HCT116 (cell line): Measurements from ENCODE around the gene KASH5. TPM values are rescaled to one million over a fixed set of nuclear protein-coding genes. Genes with fewer than 3 reads are reported as not detected.

Experiments
- ATAC-seq: fragments of 200-7000 bp; cut with Tn5 transposase; 2 replicates; pipeline ENCODE4 v1.9.1; 2020; ENCODE audit warnings: mild to moderate bottlenecking, moderate library complexity
- BruUV-seq: library from RNA; stranded (reverse); fragments of 400-500 nt; replicated peaks from 2 replicates; lab custom pipeline; 2021; lab: Mats Ljungman, UMichigan
- CTCF ChIA-PET: fragments of 300-600 bp; sonication (Branson Sonifier 250); formaldehyde crosslinking; loops from one replicate; lab custom pipeline; 2021; ENCODE audit warnings: antibody characterized with exemption; lab: Charles Lee
- POLR2A ChIA-PET: fragments of 300-600, 350-600 bp; sonication (Branson Sonifier 250); formaldehyde crosslinking; loops from one replicate; lab custom pipeline; 2021; ENCODE audit warnings: antibody characterized with exemption; lab: Charles Lee
- RAD21 ChIA-PET, 2 experiments: fragments of 300-600 bp; sonication (Branson Sonifier 250); formaldehyde crosslinking; loops; one replicate each; lab custom pipeline; 2023; ENCODE audit warnings: low total read pairs in 2 of 2; ENCODE audit not compliant: uncharacterized antibody in 2 of 2, unreplicated experiment in 2 of 2, low non-redundant PET in 1 of 2; lab: Charles Lee
- DNase-seq: peaks from one replicate; pipeline ENCODE4 v3.0.0-alpha.2; 2010; ENCODE audit warnings: low read depth, low spot score
- H2AFZ ChIP-seq: fragments of 200-600 bp; shearing (Covaris generic), sonication (generic); 2 replicates; pipeline ENCODE4 v1.6.1; 2017; ENCODE audit warnings: low read depth, mixed run types, mixed read lengths, antibody characterized with exemption, low read length; ENCODE audit not compliant: poor library complexity, severe bottlenecking
- H3K27ac ChIP-seq: 2 replicates; pipeline ENCODE4 v1.5.1; 2012; ENCODE audit warnings: low read depth, low read length
- H3K27me3 ChIP-seq: fragments of 200-600 bp; sonication (generic); 2 replicates; pipeline ENCODE4 v1.6.1; 2016; ENCODE audit warnings: mixed run types, low read length, mixed read lengths; ENCODE audit not compliant: insufficient read depth
- H3K36me3 ChIP-seq, 2 experiments: fragments of 200-500 bp in 1 of 2; fragments of 200-600 bp in 1 of 2; sonication (Bioruptor generic) in 1 of 2; sonication (generic) in 1 of 2; 2 replicates each; pipeline versions ENCODE4 v1.5.1 to v1.6.1; 2014 to 2016; ENCODE audit warnings: low read length in 2 of 2, inconsistent platforms in 1 of 2, mixed read lengths in 1 of 2, mixed run types in 1 of 2; ENCODE audit not compliant: insufficient read depth in 2 of 2, control insufficient read depth in 1 of 2
- H3K4me1 ChIP-seq, 2 experiments: fragments of 200-600 bp in 1 of 2; sonication (generic) in 1 of 2; 2 replicates each; pipeline versions ENCODE4 v1.5.1 to v1.6.1; 2012 to 2017; ENCODE audit warnings: low read length in 2 of 2, inconsistent platforms in 1 of 2, mild to moderate bottlenecking in 1 of 2, mixed read lengths in 1 of 2, mixed run types in 1 of 2, moderate library complexity in 1 of 2; ENCODE audit not compliant: insufficient read depth in 2 of 2, control insufficient read depth in 1 of 2
- H3K4me2 ChIP-seq: fragments of 200-600 bp; sonication (generic); 2 replicates; pipeline ENCODE4 v1.6.1; 2017; ENCODE audit warnings: mixed run types, low read length, mixed read lengths
- H3K4me3 ChIP-seq, 2 experiments: fragments of 200-600 bp in 1 of 2; sonication (generic) in 1 of 2; replicated peaks in 1 of 2; 2 replicates each; pipeline ENCODE4 v1.5.1; 2011 to 2016; ENCODE audit warnings: low read length in 2 of 2, control low read depth in 1 of 2, low read depth in 1 of 2, mild to moderate bottlenecking in 1 of 2, mixed read lengths in 1 of 2, mixed run types in 1 of 2
- H3K79me2 ChIP-seq: fragments of 200-600 bp; sonication (generic); 2 replicates; pipeline ENCODE4 v1.6.1; 2017; ENCODE audit warnings: mild to moderate bottlenecking, mixed run types, low read length, moderate library complexity, mixed read lengths; ENCODE audit not compliant: insufficient read depth
- H3K9ac ChIP-seq: fragments of 200-600 bp; sonication (generic); 2 replicates; pipeline ENCODE4 v1.6.1; 2016; ENCODE audit warnings: low read length, mixed read lengths
- H3K9me2 ChIP-seq: fragments of 200-600 bp; sonication (generic), shearing (Covaris generic); 2 replicates; pipeline ENCODE4 v1.6.1; 2017; ENCODE audit warnings: mixed run types, mild to moderate bottlenecking, moderate library complexity; ENCODE audit not compliant: insufficient read depth
- H3K9me3 ChIP-seq, 2 experiments: fragments of 200-500 bp in 1 of 2; fragments of 200-600 bp in 1 of 2; sonication (Bioruptor generic) in 1 of 2; sonication (generic) in 1 of 2; 2 replicates each; pipeline ENCODE4 v1.6.1; 2014 to 2017; ENCODE audit warnings: low read length in 2 of 2, mixed read lengths in 2 of 2, inconsistent platforms in 1 of 2, low read depth in 1 of 2, mild to moderate bottlenecking in 1 of 2, mixed run types in 1 of 2, moderate library complexity in 1 of 2; ENCODE audit not compliant: control insufficient read depth in 1 of 2, insufficient read depth in 1 of 2
- H4K20me1 ChIP-seq: fragments of 200-600 bp; sonication (generic), shearing (Covaris generic); 2 replicates; pipeline ENCODE4 v1.6.1; 2017; ENCODE audit warnings: mixed run types, mild to moderate bottlenecking, moderate library complexity; ENCODE audit not compliant: insufficient read depth
- CBX3 ChIP-seq: IDR thresholded peaks from 2 replicates; pipeline ENCODE4 v1.6.1; 2012; ENCODE audit warnings: low read depth
- CEBPB ChIP-seq: IDR thresholded peaks from 2 replicates; pipeline ENCODE4 v1.6.1; 2012; ENCODE audit warnings: low read depth
- EGR1 ChIP-seq: IDR thresholded peaks from 2 replicates; pipeline ENCODE4 v1.6.1; 2012; ENCODE audit warnings: low read depth
- ELF1 ChIP-seq: IDR thresholded peaks from 2 replicates; pipeline ENCODE4 v1.6.1; 2012; ENCODE audit warnings: low read depth, borderline replicate concordance
- EZH2 ChIP-seq: fragments of 200-600 bp; sonication (generic); IDR thresholded peaks from 2 replicates; pipeline ENCODE4 v1.6.1; 2017; ENCODE audit warnings: antibody characterized with exemption, mixed run types
- EZH2phosphoT487 ChIP-seq: fragments of 200-600 bp; IDR thresholded peaks from 2 replicates; pipeline ENCODE4 v1.6.1; 2018; ENCODE audit warnings: antibody characterized with exemption, borderline replicate concordance
- FOSL1 ChIP-seq: IDR thresholded peaks from 2 replicates; pipeline ENCODE4 v1.6.1; 2012; ENCODE audit warnings: low read depth
- JUND ChIP-seq: IDR thresholded peaks from 2 replicates; pipeline ENCODE4 v1.6.1; 2012
- MAX ChIP-seq: IDR thresholded peaks from 2 replicates; pipeline ENCODE4 v1.6.1; 2012
- POLR2A ChIP-seq: IDR thresholded peaks from 2 replicates; pipeline ENCODE4 v1.7.0; 2011; ENCODE audit warnings: borderline replicate concordance; ENCODE audit not compliant: insufficient read depth, insufficient read length; ENCODE audit errors: extremely low read depth
- POLR2AphosphoS5 ChIP-seq: IDR thresholded peaks from 2 replicates; pipeline ENCODE4 v1.6.1; 2011; ENCODE audit warnings: mild to moderate bottlenecking, low read depth, low read length, moderate library complexity
- RAD21 ChIP-seq: IDR thresholded peaks from 2 replicates; pipeline ENCODE4 v1.6.1; 2012; ENCODE audit warnings: low read depth, mild to moderate bottlenecking
- SP1 ChIP-seq: IDR thresholded peaks from 2 replicates; pipeline ENCODE4 v1.6.1; 2012; ENCODE audit warnings: low read depth
- SRF ChIP-seq: IDR thresholded peaks from 2 replicates; pipeline ENCODE4 v1.6.1; 2012; ENCODE audit warnings: low read depth
- TCF7L2 ChIP-seq: IDR thresholded peaks from 2 replicates; pipeline ENCODE4 v1.7.0; 2011; ENCODE audit warnings: borderline replicate concordance, inconsistent platforms; ENCODE audit not compliant: insufficient read depth, insufficient read length; ENCODE audit errors: extremely low read depth
- YY1 ChIP-seq: IDR thresholded peaks from 2 replicates; pipeline ENCODE4 v1.6.1; 2011; ENCODE audit warnings: low read length, low read depth, moderate library complexity, mild to moderate bottlenecking; ENCODE audit not compliant: insufficient replicate concordance; ENCODE audit errors: extremely low read depth
- ZBTB33 ChIP-seq: IDR thresholded peaks from 2 replicates; pipeline ENCODE4 v1.6.1; 2011; ENCODE audit warnings: mild to moderate bottlenecking, low read length, moderate library complexity; ENCODE audit not compliant: insufficient replicate concordance; ENCODE audit errors: extremely low read depth
- intact Hi-C: fragments of 100-400 bp; cut with micrococcal nuclease; formaldehyde crosslinking; loops from 2 replicates; pipeline ENCODE4 v1.10.0; 2022
- total RNA-seq: library from RNA; stranded (reverse); gene quantifications from one replicate; pipeline ENCODE4 v1.2.1, GENCODE V29; 2021; ENCODE audit not compliant: unreplicated experiment
- TF ChIP-seq, protein P1 (sequence below): IDR thresholded peaks from 2 replicates; pipeline ENCODE4 v1.6.1; 2012
- TF ChIP-seq, protein P2 (sequence below): IDR thresholded peaks from 2 replicates; pipeline ENCODE4 v1.6.1; 2012; ENCODE audit warnings: low read depth

KASH5 gene
- total RNA-seq, 1 experiment from 2014 or later, result not detected

- TF ChIP-seq MAX (no peak), CBX3 (no peak)
- TF ChIP-seq, protein P1, sequence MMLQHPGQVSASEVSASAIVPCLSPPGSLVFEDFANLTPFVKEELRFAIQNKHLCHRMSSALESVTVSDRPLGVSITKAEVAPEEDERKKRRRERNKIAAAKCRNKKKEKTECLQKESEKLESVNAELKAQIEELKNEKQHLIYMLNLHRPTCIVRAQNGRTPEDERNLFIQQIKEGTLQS, result no peak
These were observed 30.5 kb downstream of the KASH5 start (continued) for GRCh38 chr19:49418511-49418910.

GRCh38 chr19:49419173-49419572, 31.1 kb downstream of the KASH5 start:
- ChIA-PET RAD21 (no interaction called here), POLR2A (no interaction called here)

More at GRCh38 chr19:49419173-49419572, 31.1 kb downstream of the KASH5 start:
- Histone ChIP-seq H3K9ac (no peak overlapping the region), H3K4me3 (no peak overlapping the region), H3K27ac (no peak overlapping the region), H3K4me2 (no peak overlapping the region), H3K36me3 (no peaks in the 10 kb centered on the region), H3K9me3 (no peaks in the 10 kb centered on the region), H3K79me2 (no peaks in the 10 kb centered on the region), H3K4me1 (peaks cover 0 to 5% of the 10 kb centered on the region in 2 experiments; a peak in 1 of 4 replicates), H3K9me2 (no peaks in the 10 kb centered on the region), H3K27me3 (peaks cover 20% of the 10 kb centered on the region; the same call in 1 of the 2 replicates), H4K20me1 (no peaks in the 10 kb centered on the region), H2AFZ (no peak overlapping the region)
- no peak for ATAC-seq
- no peak for DNase-seq
- intact Hi-C loops, result no loop called here
- no TSS peak for BruUV-seq
- CTCF ChIA-PET, result no interaction called here
- TF ChIP-seq POLR2A (no peak), EZH2 (no peak), TCF7L2 (no peak), RAD21 (no peak), EGR1 (no peak), SRF (no peak), ZBTB33 (no peak), MAX (no peak), YY1 (no peak), SP1 (no peak), ELF1 (no peak), CBX3 (no peak), POLR2AphosphoS5 (no peak), FOSL1 (no peak), CEBPB (no peak), JUND (no peak), EZH2phosphoT487 (no peak)
- TF ChIP-seq, protein P2, sequence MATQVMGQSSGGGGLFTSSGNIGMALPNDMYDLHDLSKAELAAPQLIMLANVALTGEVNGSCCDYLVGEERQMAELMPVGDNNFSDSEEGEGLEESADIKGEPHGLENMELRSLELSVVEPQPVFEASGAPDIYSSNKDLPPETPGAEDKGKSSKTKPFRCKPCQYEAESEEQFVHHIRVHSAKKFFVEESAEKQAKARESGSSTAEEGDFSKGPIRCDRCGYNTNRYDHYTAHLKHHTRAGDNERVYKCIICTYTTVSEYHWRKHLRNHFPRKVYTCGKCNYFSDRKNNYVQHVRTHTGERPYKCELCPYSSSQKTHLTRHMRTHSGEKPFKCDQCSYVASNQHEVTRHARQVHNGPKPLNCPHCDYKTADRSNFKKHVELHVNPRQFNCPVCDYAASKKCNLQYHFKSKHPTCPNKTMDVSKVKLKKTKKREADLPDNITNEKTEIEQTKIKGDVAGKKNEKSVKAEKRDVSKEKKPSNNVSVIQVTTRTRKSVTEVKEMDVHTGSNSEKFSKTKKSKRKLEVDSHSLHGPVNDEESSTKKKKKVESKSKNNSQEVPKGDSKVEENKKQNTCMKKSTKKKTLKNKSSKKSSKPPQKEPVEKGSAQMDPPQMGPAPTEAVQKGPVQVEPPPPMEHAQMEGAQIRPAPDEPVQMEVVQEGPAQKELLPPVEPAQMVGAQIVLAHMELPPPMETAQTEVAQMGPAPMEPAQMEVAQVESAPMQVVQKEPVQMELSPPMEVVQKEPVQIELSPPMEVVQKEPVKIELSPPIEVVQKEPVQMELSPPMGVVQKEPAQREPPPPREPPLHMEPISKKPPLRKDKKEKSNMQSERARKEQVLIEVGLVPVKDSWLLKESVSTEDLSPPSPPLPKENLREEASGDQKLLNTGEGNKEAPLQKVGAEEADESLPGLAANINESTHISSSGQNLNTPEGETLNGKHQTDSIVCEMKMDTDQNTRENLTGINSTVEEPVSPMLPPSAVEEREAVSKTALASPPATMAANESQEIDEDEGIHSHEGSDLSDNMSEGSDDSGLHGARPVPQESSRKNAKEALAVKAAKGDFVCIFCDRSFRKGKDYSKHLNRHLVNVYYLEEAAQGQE, result no peak
- TF ChIP-seq, protein P1, result no peak
- TF ChIP-seq, all 23 proteins: peak for 0
